Stomach (tissue), 9 donors: ENCODE measurements around the gene IPO5. TPM values are rescaled to one million over a fixed set of nuclear protein-coding genes. Genes with fewer than 3 reads are reported as not detected.

Experiments used
- DNase-seq, 2 donors: peaks; one replicate each; pipeline versions ENCODE4 v3.0.0 to v3.0.0-alpha.2; 2013 to 2019
- H3K27ac ChIP-seq, 5 donors: fragments of 200-600 bp in 4 of 5; sonication (generic) in 4 of 5; one replicate each; pipeline ENCODE4 v1.5.1; 2013 to 2019; ENCODE audit warnings: mild to moderate bottlenecking in 1 of 5, moderate library complexity in 1 of 5
- H3K27me3 ChIP-seq, 3 donors: fragments of 200-600 bp; sonication (generic); one replicate each; pipeline ENCODE4 v1.5.1; 2017 to 2019; ENCODE audit warnings: mixed run types in 1 of 3
- H3K36me3 ChIP-seq, 4 donors: fragments of 200-600 bp; sonication (generic); 1 replicate in 3 of 4; 2 replicates in 1 of 4; pipeline ENCODE4 v1.5.1; 2016 to 2019
- H3K4me1 ChIP-seq, 4 donors: fragments of 200-600 bp; sonication (generic); one replicate each; pipeline ENCODE4 v1.5.1; 2016 to 2019
- H3K4me3 ChIP-seq, 4 donors: fragments of 200-600 bp; sonication (generic) in 3 of 4; one replicate each; pipeline ENCODE4 v1.5.1; 2016 to 2019; ENCODE audit warnings: mild to moderate bottlenecking in 1 of 4
- H3K9me3 ChIP-seq, 4 donors: fragments of 200-600 bp; sonication (generic); one replicate each; pipeline ENCODE4 v1.5.1; 2016 to 2019
- CTCF ChIP-seq, 7 experiments: fragments of 450-650 bp in 4 of 7; fragments of 200-600 bp in 3 of 7; sonication (generic) in 3 of 7; IDR thresholded peaks; one replicate each; pipeline ENCODE4 v1.5.1; 2016 to 2019; ENCODE audit warnings: antibody characterized with exemption in 7 of 7, control low read depth in 2 of 7, mild to moderate bottlenecking in 1 of 7
- EP300 ChIP-seq: sonication (generic); formaldehyde crosslinking; IDR thresholded peaks from one replicate; pipeline ENCODE4 v1.6.1; 2017; ENCODE audit warnings: antibody characterized with exemption
- POLR2A ChIP-seq, 4 donors: fragments of 450-650 bp; IDR thresholded peaks; one replicate each; pipeline ENCODE4 v1.6.1; 2016; ENCODE audit warnings: antibody characterized with exemption in 4 of 4, control low read depth in 2 of 4, mild to moderate bottlenecking in 1 of 4, moderate library complexity in 1 of 4
- POLR2AphosphoS5 ChIP-seq, 3 donors: sonication (generic); formaldehyde crosslinking; IDR thresholded peaks; one replicate each; pipeline ENCODE4 v1.6.1; 2016; ENCODE audit warnings: antibody characterized with exemption in 3 of 3
- WGBS, 5 donors: extraction: QIAGEN DNeasy Blood & Tissue Kit in 3 of 5; methylation state at CpG; one replicate each; pipeline versions ENCODE4 v1.1.5 to v1.1.7; 2013 to 2018; 5-methylcytosine and 5-hydroxymethylcytosine counted together
- intact Hi-C: fragments of 100-400 bp; cut with DNase I; formaldehyde crosslinking; loops from one replicate; pipeline ENCODE4 v1.15.1; 2023; ENCODE audit warnings: low total_unique reads
- polyA plus RNA-seq, 3 donors: library from polyadenylated mRNA; stranded (reverse); fragments of 200-250 nt; gene quantifications; one replicate each; pipeline ENCODE4 v1.2.3, GENCODE V29; 2013
- total RNA-seq, 5 donors: library from RNA; depleted of rRNA; stranded (reverse); fragments of >200 nt; gene quantifications; one replicate each; pipeline versions ENCODE4 v1.1.0 to v1.2.3, GENCODE V29; 2014 to 2016
- donor health status: healthy with polysubstance abuse.
- donor health status: Bipolar disorder and iron deficiency.
- donor health status: healthy.

IPO5 gene
- total and polyA plus RNA-seq, 8 donors: 24.7 to 236 (median 60.1) TPM

- Histone ChIP-seq H3K27me3 (no peaks in the 10 kb centered on the region), H3K36me3 (no peaks in the 10 kb centered on the region), H3K27ac (no peak overlapping the region), H3K4me1 (no peaks in the 10 kb centered on the region), H3K9me3 (no peaks in the 10 kb centered on the region), H3K4me3 (no peak overlapping the region)
- no peak for TF ChIP-seq CTCF (IDR thresholded peaks at IDR 0.05)
- TF ChIP-seq POLR2AphosphoS5 (IDR thresholded peaks at IDR 0.05): no peak
- no peak for TF ChIP-seq POLR2A (IDR thresholded peaks at IDR 0.05)
- TF ChIP-seq EP300: no peak
- intact Hi-C loops: no loop called here
- DNase-seq: no peak
Observed at GRCh38 chr13:97933776-97934175, 19.7 kb upstream of the IPO5 start.

DNA sequence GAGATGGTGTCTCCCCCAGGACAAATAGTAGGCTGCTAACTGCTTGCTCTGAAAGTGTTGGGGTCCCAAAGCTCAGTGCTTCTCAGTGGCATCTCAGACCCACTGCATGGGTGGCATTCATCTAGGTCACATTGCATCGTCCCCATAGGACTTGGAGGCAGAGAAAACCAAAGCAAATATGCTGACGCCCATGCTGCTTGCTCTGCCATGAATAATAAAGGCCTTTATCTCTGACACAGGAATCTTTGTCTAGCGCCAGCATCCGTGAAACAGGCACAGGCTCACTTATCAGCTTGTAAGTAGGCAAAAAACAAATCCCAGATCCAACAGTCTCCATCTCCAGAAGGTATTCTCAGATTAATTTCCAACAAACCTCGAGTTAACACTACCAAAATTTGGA lies 18.9 kb upstream of the IPO5 start:
- intact Hi-C loops: no loop called here
- no peaks in the 10 kb centered on the region for H3K27me3 ChIP-seq
- H3K27ac ChIP-seq: no peak overlapping the region
- no peaks in the 10 kb centered on the region for H3K4me1 ChIP-seq
- H3K36me3 ChIP-seq: no peaks in the 10 kb centered on the region
- no peak for TF ChIP-seq CTCF (IDR thresholded peaks at IDR 0.05)
- no peak for TF ChIP-seq POLR2A (IDR thresholded peaks at IDR 0.05)
- no peak for TF ChIP-seq POLR2AphosphoS5 (IDR thresholded peaks at IDR 0.05)
- TF ChIP-seq EP300: no peak
- DNase-seq: peak in 1 of 2 donors; percentile 28
- WGBS, 5 donors: 19 to 42% (median 31%) methylated on average over 5 of the region's 5 CpGs
- H3K9me3 ChIP-seq: no peaks in the 10 kb centered on the region
- no peak overlapping the region for H3K4me3 ChIP-seq

DNA sequence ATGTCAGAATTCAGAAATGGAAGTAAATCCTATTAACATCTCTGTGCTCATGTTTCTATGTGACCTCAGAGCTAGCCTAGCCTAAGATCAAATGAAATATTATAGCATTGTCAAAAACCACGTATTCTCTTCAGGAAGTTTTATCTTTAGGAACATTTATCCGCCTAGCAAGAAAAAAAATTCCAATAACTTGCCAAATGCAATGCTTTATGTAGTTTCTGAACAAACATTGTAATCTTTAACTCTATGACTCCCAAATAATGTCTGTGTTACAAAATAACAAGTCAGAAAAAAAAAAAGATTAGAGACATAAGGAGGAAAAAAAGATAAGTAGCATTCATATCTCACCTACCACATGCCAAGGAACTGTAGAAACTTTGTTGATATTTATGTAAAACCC lies 18.4 kb upstream of the IPO5 start:
- no peak for TF ChIP-seq EP300
- no peak for TF ChIP-seq CTCF (IDR thresholded peaks at IDR 0.05)
- TF ChIP-seq POLR2AphosphoS5 (IDR thresholded peaks at IDR 0.05): no peak
- TF ChIP-seq POLR2A (IDR thresholded peaks at IDR 0.05): no peak
- 14 to 37% (median 31%) methylated on average over 2 of the region's 2 CpGs for WGBS, 5 donors
- Histone ChIP-seq H3K36me3 (no peaks in the 10 kb centered on the region), H3K27me3 (no peaks in the 10 kb centered on the region), H3K27ac (no peak overlapping the region), H3K4me1 (no peaks in the 10 kb centered on the region), H3K9me3 (no peaks in the 10 kb centered on the region), H3K4me3 (no peak overlapping the region)
- no peak for DNase-seq
- intact Hi-C loops: no loop called here

- H3K9me3 ChIP-seq: no peaks in the 10 kb centered on the region
- H3K36me3 ChIP-seq: no peaks in the 10 kb centered on the region
- no peak overlapping the region for H3K4me3 ChIP-seq
- H3K27ac ChIP-seq: no peak overlapping the region
- intact Hi-C loops: no loop called here
- TF ChIP-seq POLR2AphosphoS5 (IDR thresholded peaks at IDR 0.05) (no peak), POLR2A (IDR thresholded peaks at IDR 0.05) (no peak), CTCF (IDR thresholded peaks at IDR 0.05) (no peak)
- H3K27me3 ChIP-seq: no peaks in the 10 kb centered on the region
- 46 to 66% (median 61%) methylated on average over 3 of the region's 3 CpGs for WGBS, 5 donors
- no peak for DNase-seq
- no peaks in the 10 kb centered on the region for H3K4me1 ChIP-seq
Observed at GRCh38 chr13:97936036-97936435, 17.4 kb upstream of the IPO5 start.
